SK-N-DZ (cell line): Measurements from ENCODE around the gene BAZ2B.
"Not testable (repeated sequence)": the region's sequence is repeated elsewhere in the genome, so short reads cannot be mapped to it uniquely, and the experiment has no call there.

Source experiments
- DNase-seq: peaks from one replicate; pipeline ENCODE4 v3.0.0-alpha.2; 2015; ENCODE audit warnings: low spot score

The BAZ2B gene

GRCh38 chr2:159538801-159539200 is 77.5 kb downstream of the BAZ2B start:
- DNase-seq, result no peak

GRCh38 chr2:159535261-159535660 is 81.1 kb downstream of the BAZ2B start:
- DNase-seq, result not testable (repeated sequence)

- DNase-seq, result no peak
These were observed 84.9 kb downstream of the BAZ2B start for GRCh38 chr2:159531475-159531874.

- DNase-seq, result no peak
These were observed 89.9 kb downstream of the BAZ2B start for GRCh38 chr2:159526433-159526832.

GRCh38 chr2:159525012-159525411 is 91.3 kb downstream of the BAZ2B start:
- no peak for DNase-seq

- no peak for DNase-seq
These were observed 95.1 kb downstream of the BAZ2B start for GRCh38 chr2:159521272-159521671.

GRCh38 chr2:159518321-159519005 is 97.9 kb downstream of the BAZ2B start:
- DNase-seq, result no peak

GRCh38 chr2:159516241-159516758 is 100.0 kb downstream of the BAZ2B start:
- DNase-seq, result peak; percentile 7

- DNase-seq, result no peak
These were observed 100.9 kb downstream of the BAZ2B start for GRCh38 chr2:159515441-159515840.

- DNase-seq, result no peak
These were observed 102.6 kb downstream of the BAZ2B start for GRCh38 chr2:159513745-159514144.

GRCh38 chr2:159508140-159508539 is 108.2 kb downstream of the BAZ2B start:
- DNase-seq, result no peak

GRCh38 chr2:159506764-159507440 is 109.4 kb downstream of the BAZ2B start:
- no peak for DNase-seq

- no peak for DNase-seq
These were observed 110.1 kb downstream of the BAZ2B start for GRCh38 chr2:159506202-159506601.

GRCh38 chr2:159505196-159505595 is 111.2 kb downstream of the BAZ2B start:
- DNase-seq, result no peak

GRCh38 chr2:159501743-159502142 is 114.6 kb downstream of the BAZ2B start:
- DNase-seq, result no peak

GRCh38 chr2:159497847-159498246 is 118.5 kb downstream of the BAZ2B start:
- DNase-seq, result no peak

- DNase-seq, result no peak
These were observed 119.1 kb downstream of the BAZ2B start for GRCh38 chr2:159497256-159497655.

GRCh38 chr2:159489476-159489875 is 126.9 kb downstream of the BAZ2B start:
- DNase-seq, result no peak

GRCh38 chr2:159484532-159484931 is 131.8 kb downstream of the BAZ2B start:
- no peak for DNase-seq

- DNase-seq, result no peak
These were observed 140.0 kb downstream of the BAZ2B start for GRCh38 chr2:159476329-159476728.

- no peak for DNase-seq
These were observed 140.6 kb downstream of the BAZ2B start for GRCh38 chr2:159475793-159476192.

- no peak for DNase-seq
These were observed 145.0 kb downstream of the BAZ2B start for GRCh38 chr2:159471340-159471739.

GRCh38 chr2:159468257-159468656 is 148.1 kb downstream of the BAZ2B start:
- DNase-seq, result no peak
